Activated CD4-positive, alpha-beta memory T cell treated with anti-CD3 and anti-CD28 coated beads, Interleukin-2, amount 10 ng/mL, durations not matched to agents 7 days and 5 days (primary cell): ENCODE measurements around the gene WWTR1. TPM values are rescaled to one million over a fixed set of nuclear protein-coding genes. Genes with fewer than 3 reads are reported as not detected.
A peak's percentile ranks its signal among the peaks of the same experiment; 100 is the strongest.

Experiments used
- CTCF ChIA-PET: fragments of 350-600 bp; sonication (Branson Sonifier 250); formaldehyde crosslinking; loops from one replicate; lab custom pipeline; 2021; ENCODE audit warnings: antibody characterized with exemption, inconsistent platforms; lab: Charles Lee
- POLR2A ChIA-PET: fragments of 350-600 bp; sonication (Branson Sonifier 250); formaldehyde crosslinking; loops from one replicate; lab custom pipeline; 2021; ENCODE audit warnings: antibody characterized with exemption; lab: Charles Lee
- DNase-seq: peaks from one replicate; pipeline ENCODE4 v3.0.0-alpha.2; 2020
- H3K27ac Mint-ChIP-seq: one replicate; pipeline ENCODE4 v1.8.0; 2021; ENCODE audit warnings: mild to moderate bottlenecking, mixed read lengths
- H3K27me3 Mint-ChIP-seq: one replicate; pipeline ENCODE4 v1.8.0; 2021; ENCODE audit warnings: mixed read lengths
- H3K36me3 Mint-ChIP-seq: one replicate; pipeline ENCODE4 v1.8.0; 2021; ENCODE audit warnings: low read depth, mixed read lengths
- H3K4me1 Mint-ChIP-seq: one replicate; pipeline ENCODE4 v1.8.0; 2021; ENCODE audit warnings: mixed read lengths
- H3K4me3 Mint-ChIP-seq: one replicate; pipeline ENCODE4 v1.8.0; 2021; ENCODE audit warnings: mild to moderate bottlenecking, mixed read lengths
- H3K9me3 Mint-ChIP-seq: one replicate; pipeline ENCODE4 v1.8.0; 2021; ENCODE audit warnings: mixed read lengths
- total RNA-seq, 2 experiments: library from RNA; stranded (reverse); gene quantifications; one replicate each; pipeline ENCODE4 v1.2.3, GENCODE V29; 2021

The WWTR1 gene
- total RNA-seq, 2 experiments from 2014 or later, result 1.9 to 2.1 TPM

- H3K27ac Mint-ChIP-seq, result no peak overlapping the region
- POLR2A ChIA-PET, result no interaction called here
Measured at GRCh38 chr3:149495581-149496125, 162.2 kb downstream of the WWTR1 start.

GRCh38 chr3:149494759-149495580 lies 162.9 kb downstream of the WWTR1 start:
- no peak overlapping the region for H3K4me3 Mint-ChIP-seq
- no peak for DNase-seq
- ChIA-PET CTCF (interaction anchor here (1.0 to 1.7 kb wide), 5 partner anchors 9 to 313 kb away, joined by 3 to 8 read pairs (median 3); no protein-coding TSS in a partner anchor), POLR2A (no interaction called here)
- peaks cover 27% of the 10 kb centered on the region for H3K27me3 Mint-ChIP-seq
- no peaks in the 10 kb centered on the region for H3K9me3 Mint-ChIP-seq
- no peaks in the 10 kb centered on the region for H3K36me3 Mint-ChIP-seq
- H3K4me1 Mint-ChIP-seq, result no peaks in the 10 kb centered on the region
- H3K27ac Mint-ChIP-seq, result no peak overlapping the region

More at GRCh38 chr3:149495581-149496125, 162.2 kb downstream of the WWTR1 start:
- Mint-ChIP-seq H3K27me3 (peaks cover 22% of the 10 kb centered on the region), H3K4me1 (no peaks in the 10 kb centered on the region), H3K9me3 (no peaks in the 10 kb centered on the region), H3K36me3 (no peaks in the 10 kb centered on the region), H3K4me3 (no peak overlapping the region)
- DNase-seq, result no peak
- CTCF ChIA-PET, result interaction anchor here (1.0 to 1.7 kb wide), 4 partner anchors 10 to 312 kb away, joined by 3 to 8 read pairs (median 5); no protein-coding TSS in a partner anchor

- Mint-ChIP-seq H3K27me3 (peaks cover 28% of the 10 kb centered on the region), H3K9me3 (no peaks in the 10 kb centered on the region), H3K4me1 (no peaks in the 10 kb centered on the region), H3K4me3 (no peak overlapping the region), H3K36me3 (no peaks in the 10 kb centered on the region), H3K27ac (no peak overlapping the region)
- POLR2A ChIA-PET, result no interaction called here
- CTCF ChIA-PET, result interaction anchor here (1.0 to 1.7 kb wide), 5 partner anchors 8 to 314 kb away, joined by 3 to 8 read pairs (median 3); no protein-coding TSS in a partner anchor
- peak; percentile 44 for DNase-seq
Measured at GRCh38 chr3:149494022-149494758, 163.6 kb downstream of the WWTR1 start.

GRCh38 chr3:149493315-149494021 lies 164.4 kb downstream of the WWTR1 start:
- ChIA-PET POLR2A (no interaction called here), CTCF (interaction anchor here (1.0 to 1.1 kb wide), 2 partner anchors 20 to 279 kb away, joined by 3 to 4 read pairs; no protein-coding TSS in a partner anchor)
- no peaks in the 10 kb centered on the region for H3K9me3 Mint-ChIP-seq
- no peaks in the 10 kb centered on the region for H3K36me3 Mint-ChIP-seq
- H3K4me1 Mint-ChIP-seq, result no peaks in the 10 kb centered on the region
- DNase-seq, result no peak
- H3K27ac Mint-ChIP-seq, result no peak overlapping the region
- no peak overlapping the region for H3K4me3 Mint-ChIP-seq
- peaks cover 28% of the 10 kb centered on the region for H3K27me3 Mint-ChIP-seq

- Mint-ChIP-seq H3K4me3 (no peak overlapping the region), H3K27ac (no peak overlapping the region), H3K4me1 (no peaks in the 10 kb centered on the region), H3K36me3 (no peaks in the 10 kb centered on the region), H3K9me3 (no peaks in the 10 kb centered on the region), H3K27me3 (peaks cover 32% of the 10 kb centered on the region)
- DNase-seq, result no peak
- POLR2A ChIA-PET, result no interaction called here
- CTCF ChIA-PET, result interaction anchor here (0.6 to 1.0 kb wide), 4 partner anchors 276 to 1404 kb away, joined by 3 to 4 read pairs (median 3); no protein-coding TSS in a partner anchor
Measured at GRCh38 chr3:149490260-149490971, 167.4 kb downstream of the WWTR1 start.

GRCh38 chr3:149489060-149489690 lies 168.7 kb downstream of the WWTR1 start:
- Mint-ChIP-seq H3K27me3 (peaks cover 28% of the 10 kb centered on the region), H3K4me3 (no peak overlapping the region), H3K4me1 (no peaks in the 10 kb centered on the region), H3K9me3 (no peaks in the 10 kb centered on the region), H3K36me3 (no peaks in the 10 kb centered on the region), H3K27ac (no peak overlapping the region)
- CTCF ChIA-PET, result interaction anchor here (1.0 to 1.3 kb wide), 2 partner anchors 9 to 277 kb away, joined by 3 to 5 read pairs; no protein-coding TSS in a partner anchor
- POLR2A ChIA-PET, result no interaction called here
- DNase-seq, result no peak

GRCh38 chr3:149487598-149488197 lies 170.1 kb downstream of the WWTR1 start:
- no peaks in the 10 kb centered on the region for H3K4me1 Mint-ChIP-seq

GRCh38 chr3:149486726-149487125 lies 171.1 kb downstream of the WWTR1 start:
- Mint-ChIP-seq H3K27ac (no peak overlapping the region), H3K4me1 (no peaks in the 10 kb centered on the region), H3K36me3 (no peaks in the 10 kb centered on the region), H3K9me3 (no peaks in the 10 kb centered on the region), H3K27me3 (peaks cover 17% of the 10 kb centered on the region), H3K4me3 (no peak overlapping the region)
- DNase-seq, result no peak
- ChIA-PET POLR2A (no interaction called here), CTCF (interaction anchor here (1.2 to 2.2 kb wide), 3 partner anchors 9 to 17 kb away, joined by 3 to 8 read pairs (median 7); no protein-coding TSS in a partner anchor)

More at GRCh38 chr3:149487598-149488197, 170.1 kb downstream of the WWTR1 start:
- no peaks in the 10 kb centered on the region for H3K36me3 Mint-ChIP-seq
- POLR2A ChIA-PET, result no interaction called here
- no peak overlapping the region for H3K4me3 Mint-ChIP-seq
- peak; percentile 43 for DNase-seq
- H3K27me3 Mint-ChIP-seq, result peaks cover 22% of the 10 kb centered on the region
- H3K27ac Mint-ChIP-seq, result no peak overlapping the region
- H3K9me3 Mint-ChIP-seq, result no peaks in the 10 kb centered on the region
- CTCF ChIA-PET, result interaction anchor here (1.2 to 2.2 kb wide), 3 partner anchors 10 to 18 kb away, joined by 3 to 8 read pairs (median 5); no protein-coding TSS in a partner anchor

GRCh38 chr3:149481491-149481890 lies 176.3 kb downstream of the WWTR1 start:
- Mint-ChIP-seq H3K9me3 (no peaks in the 10 kb centered on the region), H3K4me3 (no peak overlapping the region)
- CTCF ChIA-PET, result no interaction called here

GRCh38 chr3:149481056-149481455 lies 176.8 kb downstream of the WWTR1 start:
- ChIA-PET POLR2A (no interaction called here), CTCF (interaction anchor here (0.7 kb wide), 1 partner anchor 27 kb away, joined by 3 read pairs; no protein-coding TSS in a partner anchor)
- H3K27ac Mint-ChIP-seq, result no peak overlapping the region
- H3K27me3 Mint-ChIP-seq, result peaks cover 12% of the 10 kb centered on the region
- H3K9me3 Mint-ChIP-seq, result no peaks in the 10 kb centered on the region
- H3K4me3 Mint-ChIP-seq, result no peak overlapping the region
- H3K4me1 Mint-ChIP-seq, result no peaks in the 10 kb centered on the region
- DNase-seq, result no peak
- H3K36me3 Mint-ChIP-seq, result no peaks in the 10 kb centered on the region

More at GRCh38 chr3:149481491-149481890, 176.3 kb downstream of the WWTR1 start:
- no peak for DNase-seq
- Mint-ChIP-seq H3K27me3 (peaks cover 12% of the 10 kb centered on the region), H3K36me3 (no peaks in the 10 kb centered on the region), H3K4me1 (no peaks in the 10 kb centered on the region), H3K27ac (no peak overlapping the region)
- POLR2A ChIA-PET, result no interaction called here
